ENCODE measurements around the gene MPZL3. TPM values are rescaled to one million over a fixed set of nuclear protein-coding genes. Genes with fewer than 3 reads are reported as not detected.
"Not testable (repeated sequence)": the region's sequence is repeated elsewhere in the genome, so short reads cannot be mapped to it uniquely, and the experiment has no call there.

Gene MPZL3
- total and polyA plus RNA-seq, 12 donors: 0.28 to 3.2 (median 0.85) TPM

DNA sequence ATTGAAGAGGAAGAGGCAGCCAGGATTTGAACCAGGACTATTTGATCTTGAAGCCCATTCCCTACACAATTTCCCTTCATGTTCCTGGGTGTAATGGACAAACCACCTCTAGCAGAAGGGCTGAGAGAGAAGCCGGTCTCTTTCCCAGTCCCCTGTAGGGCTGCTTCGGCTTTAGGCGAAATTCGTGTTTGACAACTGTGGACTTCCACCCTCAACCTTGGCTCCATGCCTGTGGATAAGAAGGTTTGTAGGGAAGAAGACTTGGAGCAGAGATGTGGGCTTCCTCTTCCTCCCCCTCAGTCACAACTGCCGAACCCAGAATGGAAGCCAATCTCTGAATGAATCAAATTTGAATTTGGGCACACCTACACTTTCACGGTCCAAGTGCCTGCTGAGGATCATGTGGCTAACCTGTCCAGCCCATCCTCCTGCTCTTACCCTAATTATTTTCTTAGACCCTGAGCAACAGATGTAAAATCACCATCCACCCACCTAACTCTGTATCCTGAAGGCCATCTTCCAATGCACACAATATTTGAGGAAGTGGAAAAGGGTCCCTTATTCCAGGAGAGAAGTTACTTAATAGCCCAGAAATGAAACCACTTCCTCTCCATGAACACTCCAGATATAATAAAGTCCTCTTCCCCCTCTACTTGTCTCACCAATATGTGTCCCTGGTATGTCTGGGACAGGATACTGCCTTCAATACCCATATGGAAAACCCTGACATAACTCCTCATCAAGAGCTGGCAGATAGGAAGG lies 65.6 kb downstream of the MPZL3 start:
- no peaks in the 10 kb centered on the region for H3K27me3 ChIP-seq
- no peak overlapping the region for H3K27ac ChIP-seq
- TF ChIP-seq POLR2A (IDR thresholded peaks at IDR 0.05): no peak
- TF ChIP-seq CTCF (IDR thresholded peaks at IDR 0.05): no peak
- 41 to 72% (median 63%) methylated on average over 6 of the region's 6 CpGs for WGBS, 4 donors
- H3K9me3 ChIP-seq (replicated peaks in 1 of 3): no peaks in the 10 kb centered on the region
- no peaks in the 10 kb centered on the region for H3K36me3 ChIP-seq (replicated peaks in 1 of 2)
- no peak for DNase-seq
- no peaks in the 10 kb centered on the region for H3K4me1 ChIP-seq (replicated peaks in 1 of 2)
- intact Hi-C loops (cut with DNase I): no loop called here
- H3K4me3 ChIP-seq: no peak overlapping the region

DNA sequence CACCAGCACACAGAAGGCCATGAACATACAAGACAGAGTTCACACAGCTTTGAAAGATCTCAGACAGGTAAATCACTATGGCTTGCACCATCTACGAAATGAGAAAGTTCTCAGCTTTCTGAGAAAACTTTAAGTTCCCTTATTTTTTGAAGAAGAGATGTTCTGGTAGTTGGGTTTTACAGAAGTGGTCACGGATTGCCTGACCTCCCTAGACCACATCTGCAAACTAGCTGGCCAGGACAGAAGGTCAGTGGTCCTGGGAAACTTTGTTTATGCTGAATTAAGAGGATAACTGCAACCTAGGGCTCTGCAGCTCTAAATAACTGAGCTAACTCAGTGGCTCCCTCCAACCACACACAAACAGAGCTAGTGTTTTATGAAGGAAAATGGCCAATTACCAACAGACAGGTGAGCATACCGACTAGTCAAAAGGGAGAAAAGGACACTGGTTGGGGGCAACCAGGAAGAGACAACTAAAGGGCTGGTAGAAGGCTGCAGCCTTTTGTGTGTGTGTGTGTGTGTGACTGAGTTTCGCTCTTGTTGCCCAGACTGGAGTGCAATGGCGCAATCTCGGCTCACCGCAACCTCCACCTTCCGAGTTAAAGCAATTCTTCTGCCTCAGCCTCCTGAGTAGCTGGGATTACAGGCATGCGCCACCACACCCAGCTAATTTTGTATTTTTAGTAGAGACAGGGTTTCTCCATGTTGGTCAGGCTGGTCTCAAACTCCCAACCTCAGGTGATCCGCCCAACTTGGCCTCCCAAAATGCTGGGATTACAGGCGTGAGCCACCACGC lies 67.2 kb downstream of the MPZL3 start:
- TF ChIP-seq CTCF (IDR thresholded peaks at IDR 0.05) (no peak), POLR2A (IDR thresholded peaks at IDR 0.05) (no peak)
- H3K27me3 ChIP-seq: no peaks in the 10 kb centered on the region
- H3K4me3 ChIP-seq: no peak overlapping the region
- WGBS, 4 donors: 71 to 86% (median 80%) methylated on average over 12 of the region's 12 CpGs
- H3K36me3 ChIP-seq (replicated peaks in 1 of 2): no peaks in the 10 kb centered on the region
- no peaks in the 10 kb centered on the region for H3K9me3 ChIP-seq (replicated peaks in 1 of 3)
- H3K4me1 ChIP-seq (replicated peaks in 1 of 2): no peaks in the 10 kb centered on the region
- intact Hi-C loops (cut with DNase I): no loop called here
- H3K27ac ChIP-seq: no peak overlapping the region
- DNase-seq: no peak

- H3K36me3 ChIP-seq (replicated peaks in 1 of 2); H3K4me3 ChIP-seq; H3K27me3 ChIP-seq; H3K4me1 ChIP-seq (replicated peaks in 1 of 2); intact Hi-C loops (cut with DNase I); H3K27ac ChIP-seq; DNase-seq; H3K9me3 ChIP-seq (replicated peaks in 1 of 3): not testable (repeated sequence)
- 69 to 87% (median 79%) methylated on average over 5 of the region's 5 CpGs for WGBS, 4 donors
Observed at GRCh38 chr11:118183691-118184090, 68.5 kb downstream of the MPZL3 start.

DNA sequence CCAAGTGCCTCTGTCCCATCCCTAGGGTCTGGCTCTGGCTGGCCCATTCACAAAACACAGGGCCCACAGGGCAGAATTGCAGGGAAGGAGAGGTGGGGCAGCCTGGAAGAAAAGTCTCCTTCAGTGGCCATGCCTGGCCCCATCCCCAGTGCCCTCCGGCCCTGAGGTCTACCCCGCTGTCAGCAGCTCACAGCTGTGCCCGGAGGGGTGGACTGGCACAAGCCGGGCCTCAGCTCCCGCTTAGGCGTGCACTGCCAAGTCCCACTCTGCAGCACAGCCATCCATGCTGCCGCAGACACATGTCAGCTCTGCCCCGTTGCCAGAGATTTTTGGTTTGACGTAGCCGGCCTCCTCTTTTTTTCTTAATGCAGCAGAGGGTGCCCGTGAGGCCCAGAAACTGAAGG lies 71.9 kb downstream of the MPZL3 start:
- peak in 3 of 7 donors; percentile 26 to 71 (median 28) for DNase-seq
- Histone ChIP-seq H3K36me3 (replicated peaks in 1 of 2) (no peaks in the 10 kb centered on the region), H3K27me3 (no peaks in the 10 kb centered on the region), H3K4me3 (no peak overlapping the region), H3K27ac (no peak overlapping the region), H3K4me1 (replicated peaks in 1 of 2) (no peaks in the 10 kb centered on the region), H3K9me3 (replicated peaks in 1 of 3) (no peaks in the 10 kb centered on the region)
- TF ChIP-seq CTCF (IDR thresholded peaks at IDR 0.05): no peak
- no peak for TF ChIP-seq POLR2A (IDR thresholded peaks at IDR 0.05)
- intact Hi-C loops (cut with DNase I): no loop called here
- 43 to 58% (median 49%) methylated on average over 4 to 11 of the region's 11 CpGs for WGBS, 4 donors

Measured in adrenal gland (tissue), 12 donors.